ENCODE data around the gene TOP2A.

GRCh38 chr17:40411821-40412220, 5.9 kb downstream of the TOP2A start:
- no peak for TF ChIP-seq POLR2A (IDR thresholded peaks at IDR 0.05)
- TF ChIP-seq, protein P1, sequence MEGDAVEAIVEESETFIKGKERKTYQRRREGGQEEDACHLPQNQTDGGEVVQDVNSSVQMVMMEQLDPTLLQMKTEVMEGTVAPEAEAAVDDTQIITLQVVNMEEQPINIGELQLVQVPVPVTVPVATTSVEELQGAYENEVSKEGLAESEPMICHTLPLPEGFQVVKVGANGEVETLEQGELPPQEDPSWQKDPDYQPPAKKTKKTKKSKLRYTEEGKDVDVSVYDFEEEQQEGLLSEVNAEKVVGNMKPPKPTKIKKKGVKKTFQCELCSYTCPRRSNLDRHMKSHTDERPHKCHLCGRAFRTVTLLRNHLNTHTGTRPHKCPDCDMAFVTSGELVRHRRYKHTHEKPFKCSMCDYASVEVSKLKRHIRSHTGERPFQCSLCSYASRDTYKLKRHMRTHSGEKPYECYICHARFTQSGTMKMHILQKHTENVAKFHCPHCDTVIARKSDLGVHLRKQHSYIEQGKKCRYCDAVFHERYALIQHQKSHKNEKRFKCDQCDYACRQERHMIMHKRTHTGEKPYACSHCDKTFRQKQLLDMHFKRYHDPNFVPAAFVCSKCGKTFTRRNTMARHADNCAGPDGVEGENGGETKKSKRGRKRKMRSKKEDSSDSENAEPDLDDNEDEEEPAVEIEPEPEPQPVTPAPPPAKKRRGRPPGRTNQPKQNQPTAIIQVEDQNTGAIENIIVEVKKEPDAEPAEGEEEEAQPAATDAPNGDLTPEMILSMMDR (IDR thresholded peaks at IDR 0.05) = no peak
